Liver (tissue), 3 donors: ENCODE results near the gene NAT8L.

Experiments
- CTCF ChIP-seq: fragments of 150-350 bp; IDR thresholded peaks from 2 replicates; pipeline ENCODE4 v1.5.1; 2017; ENCODE audit warnings: improper control_type of control experiment, low read depth, low read length; ENCODE audit not compliant: missing input control
- EGR1 ChIP-seq, 2 donors: IDR thresholded peaks; 2 replicates each; pipeline ENCODE4 v1.6.1; 2016 to 2018; ENCODE audit warnings: antibody characterized with exemption in 2 of 2, low read depth in 2 of 2
- HNF4G ChIP-seq: IDR thresholded peaks from 2 replicates; pipeline ENCODE4 v1.6.1; 2016; ENCODE audit warnings: antibody characterized with exemption
- JUND ChIP-seq, 2 donors: IDR thresholded peaks; 2 replicates each; pipeline ENCODE4 v1.6.1; 2016; ENCODE audit warnings: antibody characterized with exemption in 2 of 2
- MAX ChIP-seq: IDR thresholded peaks from 2 replicates; pipeline ENCODE4 v1.6.1; 2016; ENCODE audit warnings: antibody characterized with exemption
- NR2F2 ChIP-seq: IDR thresholded peaks from 2 replicates; pipeline ENCODE4 v1.6.1; 2016; ENCODE audit warnings: antibody characterized with exemption
- RAD21 ChIP-seq, 2 donors: IDR thresholded peaks; 2 replicates each; pipeline ENCODE4 v1.6.1; 2016; ENCODE audit warnings: antibody characterized with exemption in 2 of 2, mild to moderate bottlenecking in 2 of 2
- SP1 ChIP-seq: IDR thresholded peaks from 2 replicates; pipeline ENCODE4 v1.6.1; 2018; ENCODE audit warnings: antibody characterized with exemption, mild to moderate bottlenecking
- TAF1 ChIP-seq: conservative IDR thresholded peaks from 2 replicates; pipeline ENCODE4 v1.6.1; 2016; ENCODE audit warnings: antibody characterized with exemption, mild to moderate bottlenecking
- YY1 ChIP-seq: IDR thresholded peaks from 2 replicates; pipeline ENCODE4 v1.6.1; 2016; ENCODE audit warnings: antibody characterized with exemption, mild to moderate bottlenecking
- TF ChIP-seq, protein P1 (sequence below): IDR thresholded peaks from 2 replicates; pipeline ENCODE4 v1.6.1; 2016; ENCODE audit warnings: antibody characterized with exemption
- donor health status: healthy.
- donor health status: healthy.

DNA sequence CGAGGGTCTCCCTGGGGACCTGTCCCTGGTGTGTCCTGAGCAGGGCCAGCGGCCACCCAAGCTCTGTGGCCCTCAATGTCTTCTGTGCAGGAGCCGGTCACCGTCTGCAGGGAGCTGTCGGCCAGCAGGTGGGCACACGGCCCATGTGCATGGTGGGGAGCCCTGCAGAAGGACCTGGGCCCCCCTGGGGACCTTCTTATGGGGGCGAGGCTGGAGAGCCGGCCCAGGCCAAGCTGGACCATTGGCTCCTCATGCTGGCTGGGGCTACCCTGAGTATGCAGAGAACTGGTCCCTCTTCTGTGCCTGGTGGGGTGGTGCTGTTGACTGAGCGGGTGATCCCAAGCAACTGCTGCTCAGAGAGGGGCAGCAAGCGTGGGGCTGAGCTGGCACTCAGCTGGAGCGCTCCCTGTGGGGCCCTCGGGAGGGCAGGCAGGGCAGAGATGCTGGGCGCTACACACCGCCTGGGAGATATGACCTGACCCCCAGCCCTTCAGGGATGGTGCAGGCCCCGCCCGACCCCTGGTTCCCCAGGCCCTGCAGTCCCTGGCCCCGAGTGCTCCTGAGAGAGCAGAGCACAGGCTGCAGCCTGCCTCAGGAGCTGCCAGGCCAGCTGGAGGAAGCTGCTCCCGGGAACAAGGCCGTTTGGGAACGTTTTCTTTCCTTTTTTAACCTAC lies 14.8 kb downstream of the NAT8L start:
- TF ChIP-seq CTCF (no peak), MAX (no peak), SP1 (no peak), EGR1 (IDR thresholded peaks at IDR 0.05; ENCODE audit: low read depth in 2 of 2) (no peak), NR2F2 (no peak), JUND (IDR thresholded peaks at IDR 0.05) (no peak), YY1 (no peak), TAF1 (no peak), HNF4G (no peak), RAD21 (IDR thresholded peaks at IDR 0.05) (no peak)
- TF ChIP-seq, protein P1, sequence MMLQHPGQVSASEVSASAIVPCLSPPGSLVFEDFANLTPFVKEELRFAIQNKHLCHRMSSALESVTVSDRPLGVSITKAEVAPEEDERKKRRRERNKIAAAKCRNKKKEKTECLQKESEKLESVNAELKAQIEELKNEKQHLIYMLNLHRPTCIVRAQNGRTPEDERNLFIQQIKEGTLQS: no peak
